ENCODE data around the gene CTSZ. TPM values are rescaled to one million over a fixed set of nuclear protein-coding genes. Genes with fewer than 3 reads are reported as not detected.

The CTSZ gene
- total RNA-seq (2022; extraction: Qiagen RNA extraction; ENCODE audit: low read depth): 139 to 187 TPM (median 184 TPM) in 5 replicates

GRCh38 chr20:59006864-59007664 is at the start of gene CTSZ:
TSS of gene CTSZ (minus strand) at chr20:59007254. CDS start at chr20:59007128, 126 bp downstream.

DNA sequence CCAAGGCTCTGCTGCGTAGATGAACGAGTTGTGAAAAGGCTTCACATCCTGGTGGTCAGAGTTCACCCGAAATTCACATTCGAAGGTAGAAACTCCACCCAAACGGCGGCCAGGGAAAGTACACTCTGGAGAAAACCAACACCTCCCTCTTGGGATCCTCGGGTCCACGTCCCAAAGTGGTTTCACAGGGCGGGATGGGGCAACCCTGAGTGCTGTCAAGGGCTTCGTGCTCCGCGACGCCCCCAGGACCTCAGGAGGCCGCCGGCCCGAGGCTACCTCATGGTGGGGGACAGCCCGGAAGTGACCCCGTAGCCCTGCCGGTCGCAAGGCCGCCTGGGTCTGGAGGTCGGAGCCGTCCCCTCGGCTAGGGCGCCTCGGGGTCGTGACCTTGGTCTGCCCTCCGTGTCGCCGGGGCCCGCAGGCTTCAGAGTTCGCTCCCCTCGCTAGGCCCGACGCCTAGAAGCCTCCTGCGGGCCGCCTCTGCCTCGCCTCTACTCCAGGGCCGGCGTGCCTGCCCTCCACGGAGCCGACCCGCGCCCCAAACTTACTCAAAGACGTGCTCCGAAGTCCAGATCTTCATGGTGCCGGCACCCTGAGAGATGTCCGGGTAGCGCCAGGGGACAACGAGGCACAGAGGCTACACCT is 35.2 kb upstream of the CTSZ start, which contains the start of gene PRELID3B:
TSS of gene PRELID3B (minus strand) at position 636 of the 645 bp plus-strand sequence. CDS start at position 580, 56 bp downstream.

DNA sequence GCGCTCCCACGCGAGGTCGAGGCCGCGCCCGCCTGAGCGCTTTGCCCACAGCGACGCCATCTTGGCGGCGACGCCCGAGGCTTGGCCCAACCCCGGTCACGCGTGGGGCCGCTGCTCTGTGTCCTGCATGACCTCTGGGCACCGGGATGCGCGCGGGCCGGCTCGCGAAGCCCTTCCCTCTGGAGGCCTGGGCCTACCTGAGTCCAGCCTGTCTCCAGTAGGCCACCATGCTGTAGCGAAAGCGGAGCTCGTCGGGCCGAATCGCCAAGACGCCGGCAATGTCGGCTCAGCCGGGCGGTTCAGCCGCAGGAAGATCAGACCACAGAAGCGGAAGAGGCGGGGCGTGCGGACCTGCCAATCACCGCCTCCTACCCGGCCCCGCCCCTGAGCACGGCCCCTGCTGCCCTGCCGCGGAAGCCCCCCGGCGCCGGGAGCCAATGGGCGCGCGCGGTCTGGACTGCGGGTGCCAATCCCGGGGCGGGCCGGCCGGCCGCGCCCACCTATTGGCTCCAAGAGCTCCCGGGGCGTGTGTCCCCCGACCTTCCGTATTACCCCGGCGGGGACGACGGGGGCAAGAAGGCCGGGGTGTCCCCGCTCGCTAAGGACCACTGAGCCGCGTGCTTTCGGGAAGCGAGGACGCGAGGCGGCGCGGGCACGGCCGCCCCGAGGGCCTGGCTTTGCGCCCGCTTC is 25.1 kb upstream of the CTSZ start, which contains the start of gene ATP5F1E:
TSS of gene ATP5F1E (minus strand) at position 313 of the 690 bp plus-strand sequence. CDS start at position 229, 84 bp downstream.

GRCh38 chr20:59019217-59019616 is 12.2 kb upstream of the CTSZ start, which contains the start of gene TUBB1:
TSS of gene TUBB1 (plus strand) at chr20:59019429. CDS start at chr20:59019523, 94 bp downstream.

DNA sequence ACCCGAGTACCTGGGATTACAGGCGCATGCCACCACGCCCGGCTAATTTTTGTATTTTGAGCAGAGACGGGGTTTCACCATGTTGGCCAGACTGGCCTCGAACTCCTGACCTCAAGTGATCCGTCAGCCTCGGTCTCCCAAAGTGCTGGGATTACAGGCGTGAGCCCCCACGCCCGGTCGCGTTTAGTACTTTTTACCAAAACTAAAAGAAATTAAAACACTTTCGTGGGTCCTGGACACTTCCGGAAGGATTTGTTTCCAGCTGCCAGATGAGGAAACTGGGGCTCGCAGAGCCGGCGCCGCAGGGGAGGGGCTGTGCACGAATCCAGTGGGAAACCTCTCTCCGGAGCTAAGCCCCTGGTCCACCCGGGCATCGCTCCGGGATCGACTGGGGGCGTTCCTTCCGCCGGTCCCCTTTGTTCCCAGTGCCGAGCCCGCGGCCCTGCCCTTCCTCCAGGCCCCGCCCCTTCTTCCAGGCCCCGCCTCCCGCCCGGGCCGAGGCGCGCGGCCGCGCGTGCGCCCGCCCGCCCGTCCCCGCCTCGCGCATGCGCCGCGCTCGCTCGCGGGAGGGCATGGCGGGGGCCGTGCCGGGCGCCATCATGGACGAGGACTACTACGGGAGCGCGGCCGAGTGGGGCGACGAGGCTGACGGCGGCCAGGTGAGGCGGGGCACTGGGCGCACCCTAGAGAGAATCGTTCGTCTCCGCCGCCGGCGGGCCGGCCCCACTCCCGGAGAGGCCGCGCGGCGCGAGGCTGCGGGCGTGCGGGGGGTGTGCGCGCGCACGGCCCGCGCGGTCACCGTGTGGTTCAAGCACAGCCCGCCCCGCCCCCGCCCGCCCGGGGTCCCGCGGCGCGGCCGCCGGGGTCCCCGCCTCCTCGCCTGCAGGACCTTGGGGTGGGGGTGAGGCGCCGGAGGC is 26.1 kb downstream of the CTSZ start, which contains the start of gene NELFCD:
TSS of gene NELFCD (plus strand) at position 546 of the 917 bp plus-strand sequence. CDS start at position 600, 54 bp downstream.

Other genes starting within 250 kb of the CTSZ start
- gene GNAS-AS1, start 156.4 kb downstream of the CTSZ start, total RNA-seq (2022; extraction: Qiagen RNA extraction; ENCODE audit: low read depth): not detected in 5 replicates
- 684 to 769 TPM (median 714 TPM) in 5 replicates for gene GNAS, start 154.5 kb downstream of the CTSZ start, total RNA-seq (2022; extraction: Qiagen RNA extraction; ENCODE audit: low read depth)
- gene NELFCD, start 26.0 kb downstream of the CTSZ start, total RNA-seq (2022; extraction: Qiagen RNA extraction; ENCODE audit: low read depth): 41.8 to 48.9 TPM (median 45.3 TPM) in 5 replicates
- 0.06 TPM in 1 of 5 replicates, not detected in the others for gene TUBB1, start 12.2 kb upstream of the CTSZ start, total RNA-seq (2022; extraction: Qiagen RNA extraction; ENCODE audit: low read depth)
- gene ATP5F1E, start 25.1 kb upstream of the CTSZ start, total RNA-seq (2022; extraction: Qiagen RNA extraction; ENCODE audit: low read depth): 85.5 to 130 TPM (median 101 TPM) in 5 replicates
- gene PRELID3B, start 35.5 kb upstream of the CTSZ start, total RNA-seq (2022; extraction: Qiagen RNA extraction; ENCODE audit: low read depth): 54.9 to 71.1 TPM (median 57.3 TPM) in 5 replicates
- not detected in 5 replicates for gene ZNF831, start 156.6 kb upstream of the CTSZ start, total RNA-seq (2022; extraction: Qiagen RNA extraction; ENCODE audit: low read depth)

Data from A549 treated with CpdA at 1 μM for 4 hours (cell line).